GM18520 (cell line): ENCODE measurements around the gene EPB41L4B.
"Not testable (repeated sequence)": the region's sequence is repeated elsewhere in the genome, so short reads cannot be mapped to it uniquely, and the experiment has no call there.

Experiments used
- ATAC-seq: cut with Tn5 transposase; IDR thresholded peaks from one replicate; pipeline ENCODE4 v1.9.1; 2021; ENCODE audit not compliant: unreplicated experiment

The EPB41L4B gene

GRCh38 chr9:109247228-109247627, 73.6 kb downstream of the EPB41L4B start:
- ATAC-seq = no peak

- ATAC-seq = no peak
These were observed 74.3 kb downstream of the EPB41L4B start for GRCh38 chr9:109246533-109246932.

GRCh38 chr9:109245310-109245897, 75.5 kb downstream of the EPB41L4B start:
- no peak for ATAC-seq

GRCh38 chr9:109244179-109245132, 76.4 kb downstream of the EPB41L4B start:
- ATAC-seq = no peak

GRCh38 chr9:109242741-109243140, 78.1 kb downstream of the EPB41L4B start:
- no peak for ATAC-seq

- ATAC-seq = no peak
These were observed 78.8 kb downstream of the EPB41L4B start for GRCh38 chr9:109242014-109242413.

GRCh38 chr9:109241207-109241606, 79.7 kb downstream of the EPB41L4B start:
- no peak for ATAC-seq

GRCh38 chr9:109239240-109239639, 81.6 kb downstream of the EPB41L4B start:
- no peak for ATAC-seq

- no peak for ATAC-seq
These were observed 82.2 kb downstream of the EPB41L4B start for GRCh38 chr9:109238655-109239054.

- no peak for ATAC-seq
These were observed 82.7 kb downstream of the EPB41L4B start for GRCh38 chr9:109238125-109238524.

- no peak for ATAC-seq
These were observed 88.2 kb downstream of the EPB41L4B start for GRCh38 chr9:109232449-109233237.

GRCh38 chr9:109231593-109231992, 89.3 kb downstream of the EPB41L4B start:
- no peak for ATAC-seq

GRCh38 chr9:109230277-109230676, 90.6 kb downstream of the EPB41L4B start:
- no peak for ATAC-seq

- no peak for ATAC-seq
These were observed 91.2 kb downstream of the EPB41L4B start for GRCh38 chr9:109229682-109230081.

GRCh38 chr9:109228093-109228642, 92.7 kb downstream of the EPB41L4B start:
- ATAC-seq = no peak

GRCh38 chr9:109225629-109226028, 95.2 kb downstream of the EPB41L4B start:
- ATAC-seq = no peak

GRCh38 chr9:109224751-109225150, 96.1 kb downstream of the EPB41L4B start:
- ATAC-seq = no peak

- ATAC-seq = not testable (repeated sequence)
These were observed 102.6 kb downstream of the EPB41L4B start for GRCh38 chr9:109218242-109218641.

- no peak for ATAC-seq
These were observed 106.4 kb downstream of the EPB41L4B start for GRCh38 chr9:109214414-109214813.

- ATAC-seq = no peak
These were observed 107.4 kb downstream of the EPB41L4B start for GRCh38 chr9:109213285-109214121.
